Measurements from ENCODE around the gene IL9. TPM values are rescaled to one million over a fixed set of nuclear protein-coding genes. Genes with fewer than 3 reads are reported as not detected.

IL9 gene
- total and polyA plus RNA-seq, 2 of the 13 experiments (the other 11 are each of a cell fraction or from before 2014, with no cell fraction given), result not detected

- POLR2A ChIA-PET, result no interaction called here
- no TSS peak for BruUV-seq (replicated peaks)
- H3K9ac ChIP-seq (ENCODE audit: insufficient read depth, low read depth, low read length), result no peak overlapping the region
- no peak overlapping the region for H2AFZ ChIP-seq (ENCODE audit: low read length)
- no peak overlapping the region for H3K4me3 ChIP-seq (replicated peaks in 1 of 3; ENCODE audit: insufficient read depth in 1 of 3, low read depth in 2 of 3, low read length in 3 of 3)
- WGBS (ENCODE audit: low lambda C conversion rate), result 14% methylated on average over 3 of the region's 3 CpGs
- no peaks in the 10 kb centered on the region for H3K4me1 ChIP-seq (ENCODE audit: insufficient read depth, low read length)
- peaks cover 2 to 25% of the 10 kb centered on the region in 2 experiments; a peak in 3 of 5 replicates for H3K27me3 ChIP-seq (ENCODE audit: control insufficient read depth in 1 of 2, insufficient read depth in 2 of 2, low read length in 2 of 2)
- ATAC-seq, result no peak
- H3K27ac ChIP-seq (ENCODE audit: extremely low read length, insufficient read depth, low read length), result no peak overlapping the region
- CTCF ChIA-PET (ENCODE audit: low intra/inter-chr PET ratio, low total read pairs), result no interaction called here
- H3K4me2 ChIP-seq (ENCODE audit: low read depth, low read length), result no peak overlapping the region
- no peaks in the 10 kb centered on the region for H3K36me3 ChIP-seq (replicated peaks in 1 of 2; ENCODE audit: control insufficient read depth in 1 of 2, insufficient read depth in 2 of 2, low read length in 2 of 2)
- no peaks in the 10 kb centered on the region for H3K9me3 ChIP-seq (ENCODE audit: low read length)
- intact Hi-C loops (cut with micrococcal nuclease; ENCODE audit: unreplicated experiment) (no loop called here), in situ Hi-C loops (cut with HindIII; ENCODE audit: extremely low pct_ligation_motif_present, low pct_unique_long_range_greater_than_20kb) (no loop called here)
- FAIRE-seq, result no peak
- H3K79me2 ChIP-seq (ENCODE audit: insufficient read depth, low read length), result no peaks in the 10 kb centered on the region
- no peaks in the 10 kb centered on the region for H4K20me1 ChIP-seq (ENCODE audit: insufficient read depth, low read length)
- DNase-seq (ENCODE audit: low spot score), result no peak
- TF ChIP-seq KLF15 (CRISPR knock-in tag; IDR thresholded peaks at IDR 0.05; ENCODE audit: borderline replicate concordance) (no peak), XRCC5 (optimal IDR thresholded peaks at IDR 0.05; ENCODE audit: low read length) (no peak), ZC3H4 (CRISPR knock-in tag; IDR thresholded peaks at IDR 0.05; ENCODE audit: borderline replicate concordance) (no peak), HNRNPH1 (optimal IDR thresholded peaks at IDR 0.05; ENCODE audit: low read depth, low read length) (no peak), JUNB (CRISPR knock-in tag; IDR thresholded peaks at IDR 0.05; ENCODE audit: borderline replicate concordance) (no peak), ELF1 (CRISPR knock-in tag; IDR thresholded peaks at IDR 0.05) (no peak), ZNF280B (CRISPR knock-in tag; IDR thresholded peaks at IDR 0.05; ENCODE audit: borderline replicate concordance) (no peak), NR0B2 (CRISPR knock-in tag; IDR thresholded peaks at IDR 0.05) (no peak), ATF6 (CRISPR knock-in tag; conservative IDR thresholded peaks at IDR 0.05) (no peak), ZSCAN20 (CRISPR knock-in tag; IDR thresholded peaks at IDR 0.05; ENCODE audit: borderline replicate concordance) (no peak), CREBL2 (CRISPR knock-in tag; IDR thresholded peaks at IDR 0.05; ENCODE audit: borderline replicate concordance) (no peak), ZNF142 (CRISPR knock-in tag; IDR thresholded peaks at IDR 0.05) (no peak), REPIN1 (CRISPR knock-in tag; IDR thresholded peaks at IDR 0.05; ENCODE audit: borderline replicate concordance, low read depth) (no peak)
Measured at GRCh38 chr5:135920199-135920598, 24.6 kb upstream of the IL9 start.
